ENCODE results near the gene JAZF1.
A peak's percentile ranks its signal among the peaks of the same experiment; 100 is the strongest.

JAZF1 gene

DNA sequence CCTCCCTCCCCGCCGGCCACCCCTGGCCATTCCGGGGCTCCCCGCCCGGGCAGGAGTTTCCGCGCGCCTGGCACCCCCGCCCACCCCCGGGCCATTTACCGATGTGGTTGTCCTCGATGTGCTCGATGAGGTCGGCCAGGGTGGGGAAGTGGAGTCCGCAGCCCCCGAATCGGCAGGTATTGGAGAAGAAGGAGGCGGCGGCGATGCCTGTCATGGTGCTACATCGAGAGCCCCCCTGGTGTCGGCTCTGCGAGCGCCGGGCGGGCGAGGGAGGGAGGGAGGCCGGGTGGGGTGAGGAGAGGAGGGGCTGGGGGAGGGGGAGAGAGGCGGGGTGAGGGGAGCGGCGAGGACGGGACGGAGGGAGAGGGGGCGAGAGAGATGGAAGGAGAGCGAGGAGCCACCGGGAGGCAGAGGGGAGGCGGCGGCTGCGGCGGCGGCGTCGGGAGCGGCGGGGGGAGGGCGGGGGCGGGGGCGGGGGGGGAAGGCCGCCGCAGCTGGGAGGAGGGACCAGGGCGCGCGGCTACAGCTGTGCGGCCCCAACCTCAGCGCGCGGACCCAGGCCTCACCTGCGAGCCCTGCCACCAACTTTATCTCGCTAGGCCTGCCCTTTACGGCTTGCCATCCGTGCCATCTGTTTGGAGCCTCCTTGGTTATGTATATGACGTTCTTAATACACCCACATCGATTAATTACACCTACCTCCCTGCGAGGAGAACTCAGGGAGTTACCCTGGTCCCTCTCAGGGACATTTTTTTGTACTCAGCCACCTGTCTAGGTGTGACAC, at the start of gene JAZF1:
Gene JAZF1, minus strand, starts transcription at position 432 of the 784 bp plus-strand sequence.
- peak; percentile 69 for DNase-seq

DNA sequence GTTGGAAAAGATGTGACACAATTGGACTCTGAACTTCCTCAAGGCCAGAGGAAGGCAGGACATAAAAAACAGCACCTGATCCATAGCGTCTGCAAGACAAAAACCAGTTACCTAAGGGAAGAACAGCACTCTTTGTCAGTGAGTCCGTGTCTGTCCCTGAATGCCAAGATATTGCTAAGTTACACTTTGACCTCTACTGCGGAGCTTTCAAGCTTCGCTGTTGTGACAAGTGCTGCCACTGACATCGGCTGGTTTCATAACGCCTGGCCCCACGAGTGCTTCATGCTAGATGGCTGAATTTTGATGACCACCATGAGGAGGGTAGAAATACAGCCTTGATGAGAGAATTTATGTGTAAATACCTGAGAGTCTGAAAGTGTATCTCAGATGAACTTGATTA, 49.7 kb upstream of the JAZF1 start:
- no peak for DNase-seq

DNA sequence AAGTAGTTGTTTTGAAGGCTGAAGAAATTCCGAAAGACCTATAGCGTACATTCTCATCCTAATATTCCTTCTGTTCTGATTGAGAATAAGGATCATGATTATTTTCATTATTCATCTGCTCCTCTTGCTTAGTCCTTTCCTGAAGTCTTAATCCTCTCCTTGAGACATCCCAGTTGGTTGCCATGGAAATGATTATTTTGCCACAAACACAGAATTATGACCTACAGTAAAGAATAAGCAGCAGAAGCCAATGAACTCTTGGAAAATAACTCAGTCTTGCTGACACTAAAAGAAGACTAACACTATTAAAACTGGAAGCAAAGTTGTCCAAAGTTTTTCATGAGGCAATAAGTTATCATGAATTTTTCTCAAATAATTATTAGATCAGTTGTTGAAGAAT, 47.8 kb upstream of the JAZF1 start:
- no peak for DNase-seq

DNA sequence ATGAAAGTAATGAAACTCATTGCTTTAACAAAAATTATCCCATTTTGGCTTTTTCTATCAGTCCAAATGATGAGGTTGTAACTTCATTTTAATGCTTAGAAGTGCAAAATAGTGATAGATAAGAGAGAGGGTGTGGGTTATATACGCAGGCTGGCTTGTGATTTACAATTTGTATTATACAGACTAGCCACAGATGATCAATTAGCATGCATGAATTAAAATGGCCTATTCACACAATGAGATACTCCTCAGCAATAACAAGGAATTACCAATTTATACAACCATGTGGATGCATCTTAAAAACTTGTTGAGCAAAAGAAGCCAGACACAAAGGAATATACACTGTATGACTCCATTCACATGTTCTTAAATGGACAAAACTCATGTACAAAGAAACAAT, 45.4 kb upstream of the JAZF1 start:
- DNase-seq, result no peak

DNA sequence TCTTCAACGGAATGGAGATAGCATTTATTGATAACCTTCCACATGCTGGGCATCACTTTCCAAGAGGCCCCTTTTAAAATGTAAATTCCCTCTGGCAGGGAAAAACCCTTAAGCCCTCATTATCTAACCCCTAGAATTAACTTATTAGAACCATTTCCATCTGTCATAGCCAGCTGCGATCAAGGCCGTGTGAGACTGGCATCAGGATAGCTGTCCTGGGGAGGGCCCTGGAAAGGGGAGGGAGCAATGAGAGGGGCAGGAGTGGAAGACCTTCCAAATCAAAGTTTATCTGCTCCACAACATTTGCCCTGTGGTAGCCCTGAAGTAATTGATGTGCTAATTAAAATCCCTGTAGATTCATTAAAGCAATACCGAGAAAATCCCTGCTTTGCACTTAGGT, 45.0 kb upstream of the JAZF1 start:
- no peak for DNase-seq

DNA sequence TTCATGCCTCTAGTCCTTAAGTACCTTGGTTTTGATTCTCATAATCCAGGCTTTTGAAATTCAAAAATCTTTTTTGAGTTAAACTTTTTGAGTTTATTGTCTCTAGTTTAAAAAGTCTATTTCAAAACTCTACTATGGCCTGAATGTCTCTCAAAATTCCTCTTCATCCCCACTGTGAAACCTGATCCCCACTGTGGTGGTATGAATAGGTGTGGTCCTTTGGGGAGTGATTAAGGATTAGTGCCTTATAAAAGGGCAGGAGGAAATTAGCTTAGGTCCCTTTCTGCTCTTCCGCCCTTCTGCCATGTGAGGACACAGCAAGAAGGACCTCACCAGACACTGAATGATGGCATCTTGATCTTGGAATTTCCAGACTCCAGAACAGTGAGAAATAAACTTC, 44.1 kb upstream of the JAZF1 start:
- DNase-seq, result no peak

DNA sequence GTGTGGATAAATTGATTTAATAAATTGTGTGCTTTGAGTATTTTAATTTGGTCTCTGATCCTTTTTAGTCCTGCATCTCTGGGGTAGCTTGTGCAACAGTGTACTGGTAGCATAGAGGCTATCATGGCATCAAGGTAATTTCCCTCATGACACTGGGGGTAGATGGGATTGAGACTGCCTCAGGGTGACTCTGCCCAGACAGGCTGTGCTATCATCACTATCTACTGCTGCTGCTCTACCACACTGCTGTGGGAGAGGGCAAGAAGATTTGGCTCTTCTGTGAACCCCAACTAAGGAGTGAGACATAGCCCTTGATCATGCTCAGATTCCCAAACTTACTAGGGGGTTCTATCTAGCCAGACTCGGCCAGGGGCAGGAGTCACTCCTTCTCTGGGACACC, 43.6 kb upstream of the JAZF1 start:
- no peak for DNase-seq

DNA sequence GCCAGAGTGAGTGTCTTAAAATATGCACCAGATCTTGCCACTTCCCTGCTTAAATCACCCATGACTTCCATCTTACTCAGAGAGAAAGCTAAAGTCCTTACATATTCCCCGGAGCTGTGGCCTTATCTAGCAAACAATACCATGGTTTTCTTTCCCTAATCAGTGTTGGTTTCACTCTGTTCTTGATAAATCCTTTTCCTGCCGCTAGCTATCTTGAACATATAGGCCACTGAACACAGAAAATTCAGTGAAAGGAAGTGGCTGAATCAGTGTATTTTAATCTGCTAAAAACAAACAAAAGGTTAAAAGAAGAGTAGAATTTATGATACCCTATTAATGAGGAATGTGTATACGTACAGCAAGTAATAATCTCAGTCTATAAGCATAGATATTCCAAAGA, 42.0 kb upstream of the JAZF1 start:
- DNase-seq, result no peak

DNA sequence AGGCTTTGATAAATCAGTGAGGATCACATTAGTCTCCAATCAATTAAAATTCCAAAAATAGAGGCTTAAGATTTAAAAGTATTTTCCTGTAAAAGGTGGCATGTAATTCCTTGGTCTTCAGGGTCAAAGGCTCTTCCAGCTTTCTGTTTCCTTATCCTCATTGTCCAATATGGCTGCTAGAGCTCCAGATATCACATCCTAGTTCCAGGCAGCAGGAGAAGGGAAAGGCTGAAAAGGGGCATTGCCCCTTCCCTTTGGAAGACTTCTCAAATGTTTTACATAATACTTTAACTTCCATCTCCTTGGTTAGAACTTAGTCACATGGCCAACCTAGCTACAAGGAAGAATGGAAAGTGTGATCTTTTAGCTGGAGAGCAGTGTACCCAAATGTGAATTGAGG, 39.2 kb upstream of the JAZF1 start:
- no peak for DNase-seq

DNA sequence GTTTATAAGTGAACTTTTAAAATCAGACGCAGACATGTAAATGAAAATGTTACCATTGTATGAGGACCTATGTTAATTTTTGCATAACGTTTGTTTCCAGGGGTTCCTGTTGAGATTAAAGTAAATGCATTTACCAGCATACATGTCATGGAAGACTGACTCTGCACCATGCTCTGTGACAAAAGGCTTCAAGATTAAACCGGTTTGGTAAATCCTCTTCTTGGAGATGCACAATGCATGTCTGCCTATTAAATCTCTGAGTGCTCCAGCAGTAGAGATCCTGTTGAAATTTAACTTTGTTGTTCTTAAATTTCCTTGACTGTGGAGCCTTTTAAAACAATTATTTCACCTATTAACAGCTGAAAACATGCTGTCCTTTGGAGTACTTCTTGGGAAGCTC, 36.5 kb upstream of the JAZF1 start:
- DNase-seq, result no peak

DNA sequence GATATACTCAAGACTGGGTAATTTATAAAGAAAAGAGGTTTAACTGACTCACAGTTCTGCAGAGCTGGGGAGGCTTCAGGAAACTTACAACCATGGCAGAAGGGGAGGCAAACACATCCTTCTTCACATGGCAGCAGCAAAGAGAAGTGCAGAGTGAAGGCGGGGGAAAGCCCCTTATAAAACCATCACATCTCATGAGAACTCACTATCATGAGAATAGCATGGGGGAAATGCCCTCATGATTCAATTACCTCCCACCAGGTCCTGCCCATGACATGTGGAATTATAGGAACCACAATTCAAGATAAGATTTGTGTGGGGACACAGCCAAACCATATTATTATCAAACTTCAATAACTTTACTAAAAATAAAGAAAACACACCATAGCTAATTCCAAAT, 30.4 kb upstream of the JAZF1 start:
- no peak for DNase-seq

DNA sequence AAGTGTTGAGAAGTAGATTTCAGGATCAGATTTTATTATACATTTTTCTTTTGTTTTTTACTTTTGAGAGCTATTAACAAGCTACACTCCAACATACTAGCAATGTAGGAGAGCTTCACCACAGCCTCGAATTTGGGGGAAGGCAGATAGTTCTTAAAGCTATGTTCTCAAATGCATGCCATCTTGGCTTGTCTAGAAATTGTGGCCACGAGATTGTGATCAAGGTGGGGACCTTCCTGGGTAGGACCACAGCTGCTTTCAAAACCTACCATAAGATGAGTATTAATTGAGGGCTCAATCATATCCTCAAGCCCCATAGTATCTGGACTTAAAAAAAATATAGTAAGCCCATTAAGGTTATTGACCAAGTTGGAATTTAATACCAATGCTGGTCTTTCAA, 27.9 kb upstream of the JAZF1 start:
- DNase-seq, result no peak

DNA sequence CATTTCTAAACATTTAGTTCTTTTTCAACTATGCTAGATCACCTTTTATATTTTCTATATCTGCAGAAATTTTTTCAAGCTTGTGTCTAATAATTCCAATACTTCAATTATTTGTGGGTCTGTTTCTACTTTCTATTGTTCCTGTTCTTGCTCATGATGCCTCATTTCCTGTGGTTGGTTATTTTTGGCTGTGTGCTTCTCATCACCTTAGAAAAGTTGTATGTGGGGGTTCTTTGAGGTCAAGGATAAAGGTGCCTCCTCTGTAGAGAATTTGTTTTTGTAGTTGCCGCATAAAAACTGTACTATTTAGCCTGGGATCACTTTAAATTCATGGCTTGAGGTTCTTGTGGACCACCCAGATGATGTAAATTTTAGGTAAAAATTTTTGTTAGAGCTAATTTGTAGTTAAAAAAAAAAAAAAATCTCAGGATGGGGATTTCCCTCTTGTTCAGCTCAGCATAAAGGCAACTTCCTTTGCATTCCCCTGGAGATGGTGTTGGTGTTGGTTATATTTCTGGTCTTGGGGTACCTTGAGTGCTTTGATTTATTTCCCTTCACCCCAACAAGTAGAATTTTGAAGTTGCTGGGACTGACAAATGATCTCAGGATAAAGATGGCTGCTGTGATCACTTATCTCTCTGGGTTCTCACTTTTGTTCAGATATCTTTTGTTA, 27.0 kb upstream of the JAZF1 start:
- peak; percentile 68 for DNase-seq

DNA sequence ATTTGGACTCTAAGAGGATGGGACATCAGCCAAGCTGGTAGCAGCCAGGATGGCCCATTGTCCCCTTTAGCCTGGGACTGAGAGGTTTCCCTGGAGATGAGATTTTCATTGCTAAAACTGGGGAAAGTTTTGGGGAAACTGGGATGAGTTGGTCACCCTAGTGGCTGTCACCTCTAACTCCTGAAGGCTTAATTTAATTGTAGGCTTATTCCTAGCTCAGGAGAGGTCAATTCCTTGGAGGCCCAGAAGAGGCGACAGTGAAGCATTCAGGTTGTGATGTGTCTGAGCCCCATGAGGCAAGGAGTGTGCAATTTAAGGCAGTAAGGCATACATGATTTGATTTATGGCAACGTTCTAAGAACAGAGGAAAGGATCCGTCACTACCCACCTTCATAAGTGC, 24.9 kb upstream of the JAZF1 start:
- no peak for DNase-seq

DNA sequence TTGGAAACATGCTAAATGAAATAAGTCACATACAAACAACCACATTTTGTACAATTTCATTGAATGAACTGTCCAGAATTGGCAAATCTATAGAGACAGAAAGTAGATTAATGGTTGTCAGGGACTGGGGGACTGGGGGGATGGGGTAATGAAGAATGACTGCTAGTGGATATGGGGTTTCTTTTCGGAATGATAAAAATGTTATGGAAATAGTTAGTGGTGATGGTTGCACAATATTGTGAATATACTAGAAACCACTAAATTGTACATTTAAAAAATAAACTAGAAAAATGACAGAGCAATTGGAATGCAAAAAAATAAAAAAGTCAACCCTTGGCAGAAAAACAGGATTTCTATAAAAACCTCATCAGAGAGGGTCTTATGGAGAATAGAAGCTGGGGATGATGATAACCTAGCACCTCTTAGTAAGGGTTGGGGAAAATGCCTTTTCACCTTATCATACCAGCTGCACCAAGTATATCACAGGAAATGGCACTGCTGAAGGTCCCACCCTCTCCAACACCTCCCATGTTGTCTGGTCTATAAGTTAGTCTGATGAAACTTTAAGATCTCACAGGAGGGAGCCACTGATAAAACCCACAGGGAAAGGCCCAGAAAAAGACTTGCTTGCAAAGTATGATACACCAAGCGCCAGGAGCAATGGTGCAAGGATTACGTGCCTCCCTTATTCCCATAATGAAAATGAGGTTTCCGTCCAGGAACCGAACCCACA, 23.1 kb upstream of the JAZF1 start:
- DNase-seq, result peak; percentile 89

DNA sequence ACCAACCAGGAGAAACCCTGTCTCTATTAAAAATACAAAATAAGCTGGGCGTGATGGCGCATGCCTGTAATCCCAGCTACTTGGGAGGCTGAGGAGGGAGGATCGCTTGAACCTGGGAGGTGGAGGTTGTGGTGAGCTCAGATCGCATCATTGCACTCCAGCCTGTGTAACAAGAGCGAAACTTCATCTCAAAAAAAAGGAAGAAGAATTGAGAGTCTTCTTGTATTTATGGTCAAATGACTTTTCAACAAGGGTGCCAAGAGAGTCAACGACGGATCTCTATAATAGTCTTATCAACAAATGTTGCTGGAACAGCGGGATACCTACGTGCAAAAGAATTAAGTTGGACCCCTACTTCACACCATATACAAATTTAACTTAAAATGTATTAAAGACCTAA, 21.6 kb upstream of the JAZF1 start:
- DNase-seq, result no peak

DNA sequence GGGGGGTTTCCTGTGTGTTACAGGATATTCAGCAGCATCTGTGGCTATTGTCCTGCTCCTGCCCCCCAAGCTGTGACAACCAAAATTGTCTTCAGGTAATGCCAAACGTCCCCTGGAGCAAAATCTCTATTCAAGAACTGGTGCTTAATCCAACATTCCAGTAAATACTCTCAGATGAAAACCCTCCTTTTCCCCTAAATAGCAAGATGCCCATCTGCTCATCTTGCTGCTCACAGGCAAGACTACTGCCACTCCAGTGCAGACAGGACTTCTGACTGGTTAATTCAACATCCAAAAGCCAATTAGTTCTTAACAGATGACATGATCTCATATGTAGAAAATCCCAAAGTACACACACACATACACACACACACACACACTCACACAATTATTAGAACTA, 20.5 kb upstream of the JAZF1 start:
- DNase-seq, result no peak

DNA sequence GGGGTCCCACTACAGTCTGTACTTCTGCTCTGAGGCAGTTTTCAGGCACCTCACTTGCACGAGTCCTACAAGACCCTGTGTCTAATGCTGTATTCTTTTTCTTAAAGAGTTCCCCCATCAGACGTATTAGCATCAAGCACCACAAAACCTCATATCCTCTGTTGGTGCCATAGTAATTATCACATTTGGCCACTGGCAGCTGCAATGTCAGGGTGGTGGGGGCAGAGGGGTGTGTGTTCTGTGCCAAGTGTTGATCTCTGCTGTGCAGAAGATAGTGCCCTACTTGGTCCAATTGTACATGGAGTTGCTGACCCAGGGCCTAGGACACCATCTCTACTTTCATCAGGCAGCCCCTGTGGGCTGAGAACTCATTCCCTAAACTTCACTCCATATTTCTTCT, 20.0 kb upstream of the JAZF1 start:
- no peak for DNase-seq

DNA sequence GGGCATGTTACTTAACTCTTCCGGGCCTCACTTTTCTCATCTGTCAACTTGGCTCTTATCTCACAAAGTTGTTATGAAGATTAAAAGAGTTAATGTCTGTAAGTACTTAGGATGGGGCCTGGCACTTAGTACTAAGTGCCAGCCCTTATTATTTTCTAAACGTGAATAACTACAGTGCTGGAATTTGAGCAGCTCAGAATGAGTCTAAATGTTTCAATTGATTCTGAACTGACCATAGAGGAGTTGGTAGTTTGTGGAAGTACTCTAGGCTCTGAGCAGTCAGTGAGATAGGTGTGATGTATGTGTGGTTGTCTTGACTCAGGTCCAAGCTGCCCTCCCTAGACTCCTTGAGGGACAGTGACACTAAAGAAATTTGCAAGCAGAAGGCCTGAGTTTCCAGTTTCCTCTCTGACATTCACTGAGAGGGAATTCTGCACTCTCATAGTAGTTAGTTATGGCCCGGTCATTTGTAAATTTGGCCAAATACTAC, 18.5 kb upstream of the JAZF1 start:
- no peak for DNase-seq

DNA sequence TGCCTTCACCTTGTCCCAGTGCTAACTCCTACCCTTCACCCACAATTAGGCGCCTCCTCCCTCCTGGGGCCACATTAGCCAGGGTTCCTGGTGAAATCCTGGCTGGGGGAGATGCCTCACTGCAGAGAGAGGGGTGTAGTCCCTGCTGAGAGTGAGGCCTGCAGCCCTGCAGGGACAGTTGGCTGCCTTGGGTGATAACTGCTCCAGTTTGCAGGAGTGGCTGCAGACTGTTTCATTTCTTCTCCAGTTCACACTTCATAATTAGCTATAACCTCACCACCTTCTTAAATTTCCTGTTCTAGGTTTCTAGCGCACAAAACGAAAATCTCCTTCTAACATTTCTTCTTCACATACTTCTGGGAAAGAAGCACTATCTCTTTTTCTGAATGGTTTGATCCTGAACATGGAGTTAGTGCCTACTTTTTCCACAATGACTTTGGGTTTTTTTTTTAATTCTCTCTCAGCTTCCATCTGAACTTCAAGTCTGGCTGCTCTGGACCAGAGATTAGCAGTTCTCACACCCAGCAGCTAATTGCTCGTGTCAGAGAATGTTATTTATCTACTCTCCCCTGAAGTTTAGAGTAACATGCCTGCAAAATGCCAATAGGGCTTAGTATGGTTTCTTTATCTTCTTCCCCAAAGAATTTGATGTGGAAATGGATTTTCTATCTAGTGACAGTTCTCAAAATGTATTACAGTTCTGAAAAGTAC, 15.5 kb upstream of the JAZF1 start:
- DNase-seq, result no peak

DNA sequence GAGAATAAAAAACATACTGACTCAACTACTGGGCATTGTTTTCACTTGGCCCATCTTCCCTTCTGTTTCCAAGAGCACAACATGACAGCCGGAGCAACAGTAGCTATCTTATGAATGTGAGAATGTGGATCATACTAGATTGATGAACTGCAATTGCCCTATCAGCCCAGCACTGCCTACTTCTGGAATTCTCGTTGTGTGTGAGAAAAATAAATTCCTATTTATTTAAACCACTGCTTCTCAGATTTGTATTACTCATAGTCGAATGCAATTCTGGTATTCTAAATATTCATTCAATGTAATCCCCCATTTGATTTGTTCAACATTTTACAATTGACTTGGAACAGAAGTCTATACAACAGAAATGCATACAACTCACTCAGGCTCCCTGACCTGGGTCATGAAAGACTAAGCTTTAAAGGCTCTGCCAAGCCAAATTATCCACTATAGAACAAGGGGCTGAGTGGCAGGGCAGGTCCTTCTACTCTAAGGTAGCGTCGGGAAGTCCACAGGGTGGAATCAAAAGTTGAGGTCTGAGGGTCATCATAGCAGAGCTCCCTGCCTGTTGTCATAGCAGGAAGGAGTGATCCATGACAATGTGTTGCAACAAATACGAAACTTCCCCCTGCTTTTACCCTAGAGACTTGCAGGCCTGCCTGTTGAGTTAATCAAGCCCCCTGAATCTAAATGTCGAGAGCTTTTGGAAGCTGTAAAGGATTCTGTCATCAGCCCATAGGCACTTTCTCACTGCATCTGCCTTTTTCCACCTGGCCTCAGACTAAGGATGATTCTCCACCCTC, 12.4 kb upstream of the JAZF1 start:
- peak; percentile 64 for DNase-seq

DNA sequence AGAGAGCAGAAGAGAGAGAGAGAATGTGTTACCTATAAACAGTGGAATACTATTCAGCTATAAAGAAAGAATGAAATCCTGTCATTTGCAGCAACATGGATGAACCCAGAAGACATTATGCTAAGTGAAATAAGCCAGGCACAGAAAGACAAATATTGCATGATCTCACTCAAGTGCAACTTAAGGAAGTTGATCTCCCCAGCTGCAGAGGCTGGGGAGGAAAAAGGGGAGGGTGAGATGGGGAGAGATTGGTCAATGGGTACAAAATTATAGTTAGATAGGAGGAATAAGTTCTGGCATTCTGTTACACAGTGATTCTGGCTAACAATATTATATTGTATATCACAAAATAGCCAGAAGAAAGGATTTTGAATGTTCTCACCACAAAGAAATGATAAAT, 11.2 kb upstream of the JAZF1 start:
- no peak for DNase-seq

All from fibroblast of upper back skin (primary cell).